ENCODE measurements around the gene ADAM33. TPM values are rescaled to one million over a fixed set of nuclear protein-coding genes. Genes with fewer than 3 reads are reported as not detected.

Gene ADAM33
- total and polyA plus RNA-seq, 5 donors = 11.5 to 30.5 (median 12.4) TPM

DNA sequence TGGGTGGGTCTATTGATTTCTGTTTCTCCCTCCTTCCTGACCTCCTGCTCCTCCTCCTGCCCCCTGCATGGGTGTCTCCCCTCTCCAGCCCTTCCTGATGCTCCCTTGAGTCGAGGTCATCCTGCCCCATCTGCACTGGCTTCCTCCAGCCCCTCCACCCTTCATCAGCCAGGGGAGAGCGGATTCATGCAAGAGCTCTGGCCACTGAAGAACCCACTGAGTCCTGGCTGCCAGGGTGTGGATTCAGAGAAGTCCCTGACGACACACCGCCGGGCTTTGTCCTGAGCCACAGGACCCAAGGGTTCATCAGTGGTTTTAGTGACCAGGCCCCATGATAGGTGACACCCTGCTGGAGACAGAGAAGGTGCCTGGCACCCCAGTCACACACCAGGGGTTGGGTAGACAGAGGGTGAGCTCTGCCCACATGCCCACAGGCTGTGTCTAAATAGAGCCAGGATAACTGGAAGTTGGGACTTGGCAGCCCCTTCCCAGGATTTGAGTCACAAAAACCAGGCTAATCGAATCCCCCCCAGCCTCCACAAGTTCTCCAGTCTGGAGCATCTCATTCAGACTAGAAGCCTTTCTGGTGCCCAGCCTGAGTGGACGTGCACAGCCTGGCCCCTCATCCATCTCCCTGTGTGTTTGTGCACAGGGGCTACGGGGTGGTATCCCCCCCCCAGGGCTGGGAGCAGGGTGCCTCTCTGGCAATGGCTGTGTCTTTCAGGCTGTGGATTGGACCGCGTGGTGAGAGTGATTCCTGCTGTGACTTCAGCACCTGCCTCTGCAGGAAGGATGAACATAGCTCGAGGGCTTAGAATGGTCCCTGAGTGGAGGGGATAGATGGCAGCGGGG is 19.8 kb downstream of the ADAM33 start:
- intact Hi-C loops (cut with DNase I) = no loop called here
- DNase-seq (no peak), ATAC-seq (no peak)
- H3K4me3 ChIP-seq (ENCODE audit: low read length) = no peak overlapping the region
- no peaks in the 10 kb centered on the region for H3K27me3 ChIP-seq (ENCODE audit: control insufficient read depth, insufficient read depth)
- no peaks in the 10 kb centered on the region for H3K4me1 ChIP-seq (ENCODE audit: control insufficient read depth, insufficient read depth, low read length)
- 63% methylated on average over 12 of the region's 12 CpGs for WGBS
- no peak overlapping the region for H3K27ac ChIP-seq (ENCODE audit: low read length)
- no peaks in the 10 kb centered on the region for H3K9me3 ChIP-seq (ENCODE audit: control insufficient read depth, low read length)

DNA sequence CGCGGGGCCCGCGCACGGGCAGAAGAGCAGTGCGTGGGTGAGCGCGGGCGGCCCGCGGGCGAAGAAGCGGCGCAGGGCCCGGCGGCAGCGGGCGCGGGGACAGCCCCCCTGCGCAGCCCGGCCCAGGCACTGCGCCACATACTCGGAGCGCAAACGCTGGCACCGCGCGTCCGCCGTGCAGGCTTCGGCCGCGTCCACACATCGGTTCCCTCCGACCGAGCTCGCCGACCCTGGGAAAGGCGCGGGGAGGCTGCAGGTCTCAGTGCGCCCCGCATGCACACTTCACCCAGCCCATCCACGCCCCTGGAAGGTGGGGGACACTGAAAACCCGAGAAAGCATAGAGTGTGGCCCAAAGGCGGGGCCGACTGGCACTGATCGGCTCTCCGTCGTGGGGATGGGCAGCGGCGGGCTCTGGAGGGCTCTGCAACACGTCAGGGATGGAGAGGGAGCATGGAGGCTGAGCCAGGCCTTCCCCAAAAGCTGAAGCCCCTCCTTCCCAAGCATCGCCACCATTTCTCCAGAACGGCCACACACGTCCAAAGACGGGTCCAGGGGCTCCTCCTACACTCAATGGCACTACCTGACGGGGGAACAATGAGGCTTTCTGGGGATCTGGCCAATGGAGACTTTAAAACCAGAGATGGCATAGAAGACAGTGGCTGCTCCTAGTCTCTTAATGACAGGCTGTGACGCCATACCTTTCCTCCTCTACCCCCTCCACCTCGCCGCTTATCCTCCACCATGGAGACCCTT is 20.6 kb downstream of the ADAM33 start:
- H3K9me3 ChIP-seq (ENCODE audit: control insufficient read depth, low read length) = no peaks in the 10 kb centered on the region
- ATAC-seq = no peak
- intact Hi-C loops (cut with DNase I) = no loop called here
- H3K4me3 ChIP-seq (ENCODE audit: low read length) = no peak overlapping the region
- peak in 1 of 3 donors; percentile 44 for DNase-seq
- no peak overlapping the region for H3K27ac ChIP-seq (ENCODE audit: low read length)
- no peaks in the 10 kb centered on the region for H3K27me3 ChIP-seq (ENCODE audit: control insufficient read depth, insufficient read depth)
- 12% methylated on average over 60 of the region's 60 CpGs for WGBS
- no peaks in the 10 kb centered on the region for H3K4me1 ChIP-seq (ENCODE audit: control insufficient read depth, insufficient read depth, low read length)

GRCh38 chr20:3660262-3661059 is 21.3 kb downstream of the ADAM33 start:
- DNase-seq = no peak
- no peaks in the 10 kb centered on the region for H3K9me3 ChIP-seq (ENCODE audit: control insufficient read depth, low read length)
- WGBS = 3% methylated on average over 75 of the region's 75 CpGs
- no peak overlapping the region for H3K27ac ChIP-seq (ENCODE audit: low read length)
- no peaks in the 10 kb centered on the region for H3K27me3 ChIP-seq (ENCODE audit: control insufficient read depth, insufficient read depth)
- intact Hi-C loops (cut with DNase I) = no loop called here
- no peak overlapping the region for H3K4me3 ChIP-seq (ENCODE audit: low read length)
- no peaks in the 10 kb centered on the region for H3K4me1 ChIP-seq (ENCODE audit: control insufficient read depth, insufficient read depth, low read length)
- ATAC-seq = peak in 1 of 2 donors; percentile 15

DNA sequence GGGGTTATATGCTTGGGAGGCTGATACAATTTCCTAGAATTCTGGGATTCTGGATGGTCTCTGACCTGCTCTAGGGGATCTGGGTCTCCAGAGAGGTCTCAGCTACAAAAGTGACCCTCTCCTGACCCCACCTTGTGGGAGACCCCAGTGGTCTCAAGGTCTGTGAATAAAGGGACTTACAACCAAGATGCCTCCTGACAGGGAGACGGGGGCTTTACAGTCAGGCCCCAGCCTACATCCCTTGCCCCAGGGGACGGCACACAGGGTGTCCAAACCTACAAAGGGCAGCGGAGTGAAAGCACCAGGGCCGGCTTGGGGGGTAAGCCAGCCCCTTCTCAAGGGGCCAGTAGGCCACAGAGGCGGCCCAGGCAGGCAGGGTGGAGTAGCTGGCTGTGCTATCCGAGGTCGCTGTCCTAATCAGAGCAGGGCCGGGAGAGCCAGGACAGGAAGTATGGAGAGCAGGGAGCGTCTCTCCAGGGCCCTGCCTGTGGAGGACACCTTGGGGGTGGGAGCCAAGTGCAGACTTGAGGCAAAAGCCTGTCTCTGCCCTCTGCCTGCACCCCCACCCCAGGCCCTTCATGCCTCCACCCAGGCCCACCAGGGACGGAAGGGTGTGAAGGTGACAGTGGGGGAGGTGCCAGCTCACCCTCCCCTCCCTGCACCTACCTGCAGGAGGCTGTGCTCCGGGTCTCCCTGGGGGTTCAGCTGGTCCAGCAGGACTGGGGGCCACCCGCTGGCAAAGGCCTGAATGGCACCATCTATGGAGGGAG is 22.1 kb downstream of the ADAM33 start:
- intact Hi-C loops (cut with DNase I) = no loop called here
- peak in 1 of 2 donors; percentile 7 for ATAC-seq
- H3K27ac ChIP-seq (ENCODE audit: low read length) = no peak overlapping the region
- peak in 1 of 3 donors; percentile 43 for DNase-seq
- no peaks in the 10 kb centered on the region for H3K27me3 ChIP-seq (ENCODE audit: control insufficient read depth, insufficient read depth)
- no peak overlapping the region for H3K4me3 ChIP-seq (ENCODE audit: low read length)
- no peaks in the 10 kb centered on the region for H3K9me3 ChIP-seq (ENCODE audit: control insufficient read depth, low read length)
- no peaks in the 10 kb centered on the region for H3K4me1 ChIP-seq (ENCODE audit: control insufficient read depth, insufficient read depth, low read length)
- 57% methylated on average over 12 of the region's 12 CpGs for WGBS

DNA sequence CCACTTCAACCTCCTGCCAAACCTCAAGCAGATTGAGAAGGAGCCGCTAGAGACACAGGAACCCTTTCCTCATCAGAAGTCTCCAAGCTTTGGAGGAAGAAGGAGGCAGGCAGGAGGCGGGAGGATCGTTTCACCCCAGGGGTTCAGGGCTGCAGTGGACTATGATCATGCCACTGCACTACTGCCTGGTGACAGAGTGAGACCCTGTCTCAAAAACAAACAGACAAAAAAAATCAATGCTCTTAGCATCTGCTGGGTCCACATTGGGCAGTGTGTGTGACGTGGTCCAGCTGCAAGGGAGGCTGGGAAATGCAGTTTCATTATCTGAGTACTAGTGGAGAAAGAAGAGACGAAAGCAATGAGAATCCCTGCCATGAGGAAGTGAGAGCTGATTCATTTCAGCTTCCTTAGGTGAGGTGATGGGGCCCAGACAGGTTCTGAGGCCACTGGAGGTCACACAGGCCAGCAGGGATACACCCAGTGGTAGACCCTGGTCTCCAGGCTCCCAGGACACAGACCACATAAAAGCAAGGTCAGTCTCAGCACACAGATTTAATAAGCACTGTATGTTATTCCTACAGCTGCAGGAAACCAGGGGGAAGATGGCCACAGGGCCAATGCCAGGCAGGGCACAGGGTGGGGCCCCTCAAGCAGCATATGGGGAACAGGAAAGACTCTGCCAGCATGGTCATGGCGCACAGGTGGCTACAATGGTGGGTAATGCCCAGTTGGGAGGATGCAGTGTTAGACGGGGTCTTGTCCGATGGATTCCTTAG is 22.9 kb downstream of the ADAM33 start:
- H3K9me3 ChIP-seq (ENCODE audit: control insufficient read depth, low read length) = no peaks in the 10 kb centered on the region
- H3K27ac ChIP-seq (ENCODE audit: low read length) = no peak overlapping the region
- H3K4me3 ChIP-seq (ENCODE audit: low read length) = no peak overlapping the region
- 59% methylated on average over 8 of the region's 8 CpGs for WGBS
- no peaks in the 10 kb centered on the region for H3K4me1 ChIP-seq (ENCODE audit: control insufficient read depth, insufficient read depth, low read length)
- no peaks in the 10 kb centered on the region for H3K27me3 ChIP-seq (ENCODE audit: control insufficient read depth, insufficient read depth)
- ATAC-seq = no peak
- intact Hi-C loops (cut with DNase I) = no loop called here
- no peak for DNase-seq

GRCh38 chr20:3658019-3658715 is 23.6 kb downstream of the ADAM33 start:
- Histone ChIP-seq H3K9me3 (ENCODE audit: control insufficient read depth, low read length) (no peaks in the 10 kb centered on the region), H3K27ac (ENCODE audit: low read length) (no peak overlapping the region), H3K4me3 (ENCODE audit: low read length) (no peak overlapping the region), H3K27me3 (ENCODE audit: control insufficient read depth, insufficient read depth) (no peaks in the 10 kb centered on the region), H3K4me1 (ENCODE audit: control insufficient read depth, insufficient read depth, low read length) (no peaks in the 10 kb centered on the region)
- no peak for DNase-seq
- no peak for ATAC-seq
- WGBS = 91% methylated on average over 7 of the region's 7 CpGs
- intact Hi-C loops (cut with DNase I) = no loop called here

- no peak for DNase-seq
- Histone ChIP-seq H3K4me3 (ENCODE audit: low read length) (no peak overlapping the region), H3K27ac (ENCODE audit: low read length) (no peak overlapping the region), H3K4me1 (ENCODE audit: control insufficient read depth, insufficient read depth, low read length) (no peaks in the 10 kb centered on the region), H3K9me3 (ENCODE audit: control insufficient read depth, low read length) (no peaks in the 10 kb centered on the region), H3K27me3 (ENCODE audit: control insufficient read depth, insufficient read depth) (no peaks in the 10 kb centered on the region)
- WGBS = 85% methylated on average over 4 of the region's 4 CpGs
- ATAC-seq = no peak
- intact Hi-C loops (cut with DNase I) = no loop called here
Measured at GRCh38 chr20:3655131-3655405, 26.7 kb downstream of the ADAM33 start.

DNA sequence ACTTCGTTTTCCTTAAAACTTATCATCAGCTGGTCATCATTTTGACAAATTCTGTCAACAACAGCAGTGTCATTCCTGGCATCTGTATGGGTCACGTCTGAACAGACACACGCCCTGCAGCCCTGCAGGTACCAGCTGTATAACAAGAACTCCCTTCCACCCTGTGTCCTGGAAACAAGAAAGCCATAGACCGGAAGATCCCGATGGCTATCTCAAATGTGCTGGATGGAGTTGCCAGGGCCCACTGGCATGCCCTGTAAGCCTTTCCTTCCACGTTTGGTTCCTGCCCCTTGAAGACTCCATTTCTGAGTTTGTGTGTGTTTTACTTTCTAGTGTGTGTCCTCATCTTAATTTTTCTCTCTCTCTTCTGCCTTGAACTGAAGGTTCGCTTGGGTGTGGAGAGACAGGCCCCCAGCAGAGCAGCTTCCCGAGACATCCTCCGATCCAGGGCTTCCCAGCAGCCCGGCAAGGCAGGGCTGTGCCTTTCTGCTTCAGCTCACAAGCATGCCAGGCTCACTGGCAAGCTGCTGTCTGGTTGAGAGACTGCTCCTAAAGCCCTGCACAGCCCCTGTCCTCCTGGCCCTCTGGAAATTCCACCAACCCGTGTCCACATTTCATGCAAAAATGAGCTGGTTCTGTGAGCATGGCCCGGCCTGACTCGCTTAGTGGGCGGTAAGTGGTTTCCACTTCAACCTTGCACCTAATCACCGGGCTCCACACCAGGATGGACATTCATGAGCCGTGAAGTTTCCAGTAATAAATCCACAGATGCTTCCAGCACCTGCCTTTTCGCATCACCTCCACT is 27.3 kb downstream of the ADAM33 start:
- no peaks in the 10 kb centered on the region for H3K4me1 ChIP-seq (ENCODE audit: control insufficient read depth, insufficient read depth, low read length)
- 77% methylated on average over 17 of the region's 17 CpGs for WGBS
- no peak for ATAC-seq
- DNase-seq = no peak
- intact Hi-C loops (cut with DNase I) = no loop called here
- no peaks in the 10 kb centered on the region for H3K9me3 ChIP-seq (ENCODE audit: control insufficient read depth, low read length)
- H3K27me3 ChIP-seq (ENCODE audit: control insufficient read depth, insufficient read depth) = no peaks in the 10 kb centered on the region
- H3K27ac ChIP-seq (ENCODE audit: low read length) = no peak overlapping the region
- H3K4me3 ChIP-seq (ENCODE audit: low read length) = no peak overlapping the region

DNA sequence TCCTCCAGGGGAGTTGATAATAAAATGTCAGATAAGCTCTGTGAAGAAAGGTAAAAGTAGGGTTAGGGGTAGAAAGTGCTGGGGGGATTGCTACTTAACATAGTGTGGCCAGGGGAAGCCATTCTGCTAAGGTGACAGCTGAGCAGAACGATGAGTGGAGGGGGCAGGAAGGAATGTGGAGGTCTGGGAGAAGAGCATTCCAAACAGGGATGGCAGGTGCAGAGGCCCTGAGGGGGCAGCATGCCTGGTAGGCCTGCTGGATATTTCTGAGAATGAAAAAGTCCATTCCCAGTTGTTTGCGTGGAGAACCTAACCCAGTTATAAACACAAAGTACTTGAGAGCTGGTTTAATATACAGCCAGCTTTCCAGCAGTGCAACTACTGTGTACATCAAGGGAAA is 27.9 kb downstream of the ADAM33 start:
- Histone ChIP-seq H3K27ac (ENCODE audit: low read length) (no peak overlapping the region), H3K9me3 (ENCODE audit: control insufficient read depth, low read length) (no peaks in the 10 kb centered on the region), H3K4me3 (ENCODE audit: low read length) (no peak overlapping the region), H3K27me3 (ENCODE audit: control insufficient read depth, insufficient read depth) (no peaks in the 10 kb centered on the region), H3K4me1 (ENCODE audit: control insufficient read depth, insufficient read depth, low read length) (no peaks in the 10 kb centered on the region)
- DNase-seq (no peak), ATAC-seq (no peak)
- WGBS = 55% methylated on average over 2 of the region's 2 CpGs
- intact Hi-C loops (cut with DNase I) = no loop called here

Data from right cardiac atrium (tissue), 5 donors.